GM19193 (cell line): Measurements from ENCODE around the gene DPM1.

Source experiments
- POLR2A ChIP-seq: IDR thresholded peaks from 4 replicates; pipeline ENCODE4 v1.6.1; 2011; ENCODE audit not compliant: insufficient read depth, insufficient read length; ENCODE audit errors: extremely low read depth

The DPM1 gene

DNA sequence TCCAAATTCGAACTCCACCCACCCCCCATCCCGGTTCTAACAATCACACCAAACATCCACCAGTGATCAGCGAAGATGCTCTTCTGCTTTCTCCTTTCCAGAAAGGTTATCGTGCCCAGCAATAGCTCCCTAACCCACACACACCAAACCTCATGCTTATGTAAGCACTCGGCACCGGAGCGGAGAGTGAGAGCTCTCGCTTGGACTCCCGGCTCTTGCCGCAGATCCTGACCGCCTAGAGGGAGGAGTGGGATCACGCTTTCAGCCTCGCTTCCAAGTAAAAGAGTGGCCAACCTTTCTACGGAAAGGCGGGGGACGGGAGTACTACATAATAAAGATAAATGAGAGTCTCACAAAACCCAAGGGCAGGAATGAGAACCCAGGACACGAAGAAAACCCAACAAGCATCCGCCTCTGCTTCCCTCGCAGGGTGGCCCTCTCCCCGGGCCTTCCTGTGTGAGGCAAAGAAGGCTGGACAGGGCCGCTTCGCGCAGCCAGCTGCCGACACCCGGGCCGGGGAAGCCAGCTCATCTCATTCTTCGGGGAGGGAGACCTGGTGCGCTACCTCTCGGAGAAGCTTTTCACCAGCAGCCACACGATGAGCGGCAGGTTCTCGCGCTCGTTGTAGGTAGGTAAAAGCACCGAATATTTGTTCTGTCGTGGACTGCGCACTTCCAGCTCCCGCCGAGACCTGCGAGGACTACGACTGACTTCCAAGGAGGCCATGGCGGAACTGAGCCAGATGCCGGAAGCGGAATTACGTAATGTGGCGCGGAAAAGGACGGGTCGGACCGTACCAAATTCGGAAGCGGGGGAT lies at the start of gene DPM1:
DPM1 (minus strand) TSS at position 735 of the 817 bp plus-strand sequence; CDS start at position 726, 9 bp downstream.
- TF ChIP-seq POLR2A = peak; percentile 98

- TF ChIP-seq POLR2A = no peak
Measured at GRCh38 chr20:51005214-51005613, 46.9 kb upstream of the DPM1 start.

DNA sequence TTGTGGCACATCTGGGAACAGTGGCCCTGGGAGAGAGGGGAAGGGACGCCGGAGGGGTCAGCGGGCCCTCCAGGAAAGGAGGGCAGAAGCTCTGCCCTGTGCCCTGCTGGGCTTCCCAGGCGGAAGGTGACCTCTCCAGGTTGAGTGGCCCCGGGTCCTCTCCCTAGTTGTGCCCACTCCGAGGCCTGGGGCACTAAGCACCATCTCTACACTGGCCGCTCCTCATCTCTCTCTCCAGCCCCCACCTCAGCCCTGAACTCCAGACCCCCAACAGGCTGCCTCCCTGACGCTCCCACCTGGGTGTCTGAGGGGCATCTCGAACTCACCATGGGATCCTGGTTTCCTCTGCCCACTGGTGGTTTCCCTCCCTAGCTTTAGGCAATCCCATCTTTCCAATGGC lies 46.4 kb upstream of the DPM1 start:
- no peak for TF ChIP-seq POLR2A

- TF ChIP-seq POLR2A = no peak
Measured at GRCh38 chr20:51004305-51004727, 46.0 kb upstream of the DPM1 start.

GRCh38 chr20:51003753-51004152 lies 45.4 kb upstream of the DPM1 start:
- TF ChIP-seq POLR2A = no peak

GRCh38 chr20:51002633-51003032 lies 44.3 kb upstream of the DPM1 start:
- no peak for TF ChIP-seq POLR2A

DNA sequence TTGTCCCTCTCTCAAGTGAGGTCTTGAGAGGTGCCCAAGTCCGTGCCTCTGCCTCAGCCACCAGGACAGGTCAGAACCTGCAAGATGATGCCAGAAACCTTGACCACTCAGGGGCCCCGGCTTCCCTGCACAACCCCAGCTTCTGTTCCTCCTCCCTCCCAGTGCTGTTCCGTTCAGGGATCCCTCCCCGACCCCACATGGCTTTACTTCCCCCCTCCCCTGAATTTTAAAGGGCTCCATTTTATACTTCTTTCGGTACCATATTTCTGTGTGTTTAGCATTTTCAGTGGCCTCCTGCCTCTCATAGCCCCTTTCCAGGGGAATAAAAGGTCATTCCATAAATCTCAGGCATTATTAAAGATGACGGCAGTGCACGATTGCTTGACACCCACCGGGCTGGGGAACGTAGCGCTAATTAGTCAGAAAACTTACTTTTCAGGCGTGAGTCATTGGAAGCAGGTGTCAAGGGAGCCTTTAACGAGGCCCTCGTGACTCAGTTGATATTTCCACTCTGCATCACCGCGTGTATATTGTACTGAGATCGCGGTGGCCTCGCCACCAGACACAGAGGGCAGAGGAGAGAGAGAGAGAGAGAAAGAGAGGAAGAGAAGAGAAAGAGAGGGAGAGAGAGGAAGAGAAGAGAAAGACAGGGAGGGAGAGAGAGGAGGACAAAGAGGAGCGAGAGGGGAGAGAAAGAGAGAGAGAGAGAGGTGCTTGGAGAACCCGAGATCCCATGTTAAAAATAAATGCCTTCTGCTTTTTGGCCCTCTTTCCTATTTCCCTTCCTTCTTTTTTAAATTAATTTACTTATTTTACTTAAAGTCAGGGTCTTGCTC lies 43.3 kb upstream of the DPM1 start:
- TF ChIP-seq POLR2A = no peak

DNA sequence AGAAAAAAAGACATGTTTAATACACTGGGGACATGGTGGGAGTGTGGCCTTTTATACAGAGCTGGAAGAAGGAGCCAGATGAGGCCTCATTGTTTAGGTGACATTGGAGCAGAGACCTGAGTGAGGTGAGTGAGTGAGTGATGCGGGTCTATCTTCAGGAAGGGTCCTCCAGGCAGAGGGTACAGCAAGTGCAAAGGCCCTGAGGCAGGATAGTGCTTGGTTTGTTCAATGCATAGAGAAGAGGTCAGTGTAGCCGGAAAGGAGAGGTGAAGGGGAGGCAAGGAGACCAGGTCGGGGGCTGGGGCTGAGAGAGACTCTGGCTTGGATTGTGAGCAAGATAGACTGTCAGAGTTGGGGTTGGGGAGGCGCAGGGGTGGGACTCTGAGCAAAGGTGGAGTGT lies 41.0 kb upstream of the DPM1 start:
- no peak for TF ChIP-seq POLR2A

DNA sequence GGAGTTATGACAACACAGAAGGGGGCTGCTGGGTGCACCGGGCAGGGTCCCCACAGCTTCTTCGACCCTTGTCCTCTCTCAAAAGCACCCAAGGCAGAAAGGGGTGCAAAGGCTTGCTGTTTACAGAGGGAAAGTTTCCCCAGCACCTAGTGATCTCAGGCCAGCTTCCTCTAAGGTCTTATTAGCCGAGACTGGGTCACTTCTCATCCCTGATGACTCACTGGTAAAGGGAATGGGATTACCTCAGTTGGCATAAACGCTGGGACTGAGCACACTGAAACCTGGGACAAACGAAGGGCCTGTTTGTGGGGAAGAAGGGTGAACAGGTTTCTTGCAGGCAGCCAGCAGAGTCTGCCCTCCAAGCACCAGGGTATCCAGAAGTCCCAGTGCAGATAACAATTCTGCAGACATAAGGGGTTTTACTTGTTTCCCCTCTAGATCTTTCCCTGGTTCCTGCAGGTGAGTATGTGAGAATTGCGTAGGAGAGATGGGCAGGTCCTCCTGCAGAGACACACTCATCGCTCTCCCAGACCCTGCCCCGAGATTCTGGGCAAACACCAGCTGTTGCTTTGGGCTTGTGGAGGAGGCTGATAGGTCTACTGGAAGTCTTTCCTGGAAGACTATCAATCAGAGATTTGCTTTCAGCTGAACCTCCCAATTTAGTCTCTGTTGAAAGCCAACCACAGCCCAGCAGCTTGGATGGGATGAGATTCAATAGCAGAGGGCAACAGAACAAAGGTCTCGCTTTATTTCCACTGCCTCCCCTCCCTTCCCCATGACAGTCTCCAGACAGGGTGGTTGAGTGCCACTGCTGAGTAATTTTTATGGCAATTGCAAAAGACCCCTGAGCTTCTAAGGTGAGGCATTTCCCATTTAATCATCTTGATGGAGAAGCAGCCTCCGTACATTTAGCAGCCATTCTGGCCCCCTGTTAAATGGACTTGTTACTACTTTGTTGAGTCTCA lies 38.9 kb upstream of the DPM1 start:
- no peak for TF ChIP-seq POLR2A

DNA sequence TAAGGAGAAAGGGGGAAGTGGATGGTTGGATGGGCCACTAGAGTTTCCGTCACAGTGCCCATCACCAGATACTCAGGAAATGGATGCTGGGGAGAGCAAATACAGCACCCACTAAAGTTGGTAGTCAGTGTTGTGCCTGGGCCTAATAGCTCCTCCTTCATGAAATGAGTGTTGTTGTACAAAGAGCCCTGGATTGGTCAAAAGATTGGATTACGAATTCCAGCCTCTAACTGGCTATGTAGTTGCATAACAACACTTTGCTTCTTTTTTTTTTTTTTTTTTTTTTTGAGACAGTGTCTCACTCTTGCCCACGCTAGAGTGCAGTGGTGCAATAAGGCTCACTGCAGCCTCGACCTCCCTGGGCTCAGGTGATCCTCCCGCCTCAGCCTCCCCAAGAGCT lies 37.2 kb upstream of the DPM1 start:
- no peak for TF ChIP-seq POLR2A

- no peak for TF ChIP-seq POLR2A
Measured at GRCh38 chr20:50993876-50994275, 35.5 kb upstream of the DPM1 start.

DNA sequence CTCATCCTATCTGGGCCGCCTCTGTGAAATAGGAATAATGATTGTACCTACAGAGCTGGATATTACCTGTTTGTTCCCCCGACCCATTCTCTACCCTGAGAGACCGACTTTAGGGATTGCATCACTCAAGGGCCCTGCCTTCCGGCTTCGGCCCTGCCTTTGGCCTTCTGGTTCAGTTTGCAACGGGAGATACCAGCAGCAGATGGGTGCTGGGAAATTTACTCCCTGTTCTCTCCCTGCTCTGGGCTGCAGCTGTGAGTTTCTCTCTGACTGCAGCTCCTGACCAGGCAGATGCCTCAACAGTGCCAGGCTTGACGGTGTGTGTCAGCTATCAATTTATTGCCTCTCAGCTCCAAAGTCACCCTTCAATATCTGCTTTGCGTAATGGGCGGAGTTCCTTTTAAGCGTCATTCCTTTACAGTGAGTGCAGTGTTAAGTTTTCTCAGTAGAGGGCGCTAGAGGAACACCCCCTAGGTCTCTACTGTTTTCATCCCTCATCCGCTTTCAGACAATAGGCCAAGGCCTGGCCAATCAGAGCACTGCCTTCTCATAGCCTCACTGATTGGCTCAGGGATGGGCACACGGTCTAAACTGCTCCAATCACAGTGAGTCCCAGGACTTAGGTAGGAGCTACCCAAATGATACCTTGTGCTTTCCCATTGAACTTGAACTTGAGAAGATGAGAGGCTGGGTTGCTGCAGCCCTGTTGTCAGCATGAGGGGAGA lies 34.6 kb upstream of the DPM1 start:
- no peak for TF ChIP-seq POLR2A

DNA sequence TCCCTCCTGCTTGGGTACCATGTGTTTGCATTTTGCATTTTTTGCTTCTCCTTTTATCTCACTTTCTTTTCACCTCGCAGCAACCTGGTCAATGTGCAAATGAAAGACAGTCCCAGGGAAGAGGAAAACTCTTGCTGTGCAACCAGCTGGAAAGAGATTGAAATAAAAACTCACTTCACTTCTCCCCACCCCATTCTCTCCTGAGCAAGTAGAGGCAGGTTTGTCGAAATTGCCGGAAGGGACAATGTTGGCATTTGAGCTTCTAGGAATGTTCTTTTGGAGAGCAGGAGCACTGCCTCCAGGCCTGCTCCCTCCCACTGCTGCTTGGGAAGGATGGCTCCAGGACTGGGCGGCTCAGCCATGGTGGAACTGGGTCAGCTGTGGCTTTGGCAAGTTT lies 34.0 kb upstream of the DPM1 start:
- TF ChIP-seq POLR2A = no peak

- TF ChIP-seq POLR2A = no peak
Measured at GRCh38 chr20:50991076-50991475, 32.7 kb upstream of the DPM1 start.
